ENCODE measurements around the gene ZNF148.

ZNF148 gene

GRCh38 chr3:125186261-125186787 lies 188.8 kb downstream of the ZNF148 start:
- no peak for DNase-seq

- DNase-seq, result no peak
Measured at GRCh38 chr3:125185805-125186204, 189.3 kb downstream of the ZNF148 start.

GRCh38 chr3:125179884-125180240 lies 195.3 kb downstream of the ZNF148 start:
- DNase-seq, result no peak

GRCh38 chr3:125179143-125179883 lies 195.8 kb downstream of the ZNF148 start:
- no peak for DNase-seq

- DNase-seq, result no peak
Measured at GRCh38 chr3:125177746-125178145, 197.4 kb downstream of the ZNF148 start.
